HG02840 (cell line): Measurements from ENCODE around the gene POP7.

Source experiments
- ATAC-seq: cut with Tn5 transposase; IDR thresholded peaks from one replicate; pipeline ENCODE4 v1.9.1; 2021; ENCODE audit warnings: mild to moderate bottlenecking, moderate library complexity, moderate number of reproducible peaks; ENCODE audit not compliant: unreplicated experiment, low FRiP score

The POP7 gene

DNA sequence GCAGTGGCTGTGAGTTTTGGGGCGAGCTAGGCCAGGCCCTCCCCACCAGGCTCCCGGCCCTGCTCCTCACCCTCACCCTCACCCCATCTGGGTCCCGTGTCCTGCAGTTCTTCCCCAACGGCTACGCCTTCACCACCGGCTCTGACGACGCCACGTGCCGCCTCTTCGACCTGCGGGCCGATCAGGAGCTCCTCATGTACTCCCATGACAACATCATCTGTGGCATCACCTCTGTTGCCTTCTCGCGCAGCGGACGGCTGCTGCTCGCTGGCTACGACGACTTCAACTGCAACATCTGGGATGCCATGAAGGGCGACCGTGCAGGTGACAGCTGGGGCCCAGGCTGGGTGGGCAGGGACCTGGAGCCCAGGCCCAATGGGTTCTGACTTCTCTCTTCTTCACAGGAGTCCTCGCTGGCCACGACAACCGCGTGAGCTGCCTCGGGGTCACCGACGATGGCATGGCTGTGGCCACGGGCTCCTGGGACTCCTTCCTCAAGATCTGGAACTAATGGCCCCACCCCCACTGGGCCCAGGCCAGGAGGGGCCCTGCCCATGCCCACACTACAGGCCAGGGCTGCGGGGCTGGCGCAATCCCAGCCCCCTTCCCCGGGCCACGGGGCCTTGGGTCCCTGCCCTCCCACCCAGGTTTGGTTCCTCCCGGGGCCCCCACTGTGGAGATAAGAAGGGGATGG is 27.5 kb upstream of the POP7 start:
- ATAC-seq, result no peak

DNA sequence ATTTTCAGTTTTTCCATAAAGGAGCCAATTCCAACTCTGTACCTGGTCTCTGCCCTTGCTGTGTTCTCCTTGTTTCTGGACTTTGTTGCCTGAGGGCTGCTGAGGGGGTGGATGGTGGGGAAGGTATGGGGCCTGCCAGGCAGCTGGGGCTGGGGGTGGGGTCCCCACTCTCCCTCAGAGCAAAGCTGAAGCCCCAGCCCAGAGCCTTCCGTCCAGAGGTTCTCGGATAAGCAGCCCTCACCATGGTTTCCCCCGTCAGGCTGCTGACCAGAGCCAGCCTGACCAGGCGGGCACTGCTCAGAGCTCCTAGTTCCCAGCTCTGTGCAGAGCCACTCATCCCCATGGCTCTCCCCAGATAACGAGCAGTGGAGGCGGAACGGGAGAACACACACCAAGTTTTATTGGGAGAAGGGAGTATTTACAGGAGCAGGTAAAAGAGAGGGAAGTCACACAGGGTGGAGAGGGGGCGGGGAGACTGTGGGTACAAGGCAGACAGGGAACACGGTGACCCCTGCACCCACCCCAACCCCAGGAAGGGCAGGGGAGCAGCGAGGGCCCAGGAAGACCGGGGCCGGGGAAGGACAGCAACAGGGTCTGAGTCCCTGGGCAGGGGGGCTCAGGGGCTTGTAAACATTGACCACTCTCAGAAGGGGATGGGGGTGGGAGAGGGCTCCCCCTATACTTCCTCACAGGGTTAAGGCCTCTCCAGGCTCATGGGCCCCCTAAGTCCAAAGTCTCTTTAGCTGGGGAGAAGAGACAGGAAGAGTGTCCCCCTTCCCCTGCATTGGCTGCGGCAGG is 26.6 kb upstream of the POP7 start:
- ATAC-seq, result no peak

DNA sequence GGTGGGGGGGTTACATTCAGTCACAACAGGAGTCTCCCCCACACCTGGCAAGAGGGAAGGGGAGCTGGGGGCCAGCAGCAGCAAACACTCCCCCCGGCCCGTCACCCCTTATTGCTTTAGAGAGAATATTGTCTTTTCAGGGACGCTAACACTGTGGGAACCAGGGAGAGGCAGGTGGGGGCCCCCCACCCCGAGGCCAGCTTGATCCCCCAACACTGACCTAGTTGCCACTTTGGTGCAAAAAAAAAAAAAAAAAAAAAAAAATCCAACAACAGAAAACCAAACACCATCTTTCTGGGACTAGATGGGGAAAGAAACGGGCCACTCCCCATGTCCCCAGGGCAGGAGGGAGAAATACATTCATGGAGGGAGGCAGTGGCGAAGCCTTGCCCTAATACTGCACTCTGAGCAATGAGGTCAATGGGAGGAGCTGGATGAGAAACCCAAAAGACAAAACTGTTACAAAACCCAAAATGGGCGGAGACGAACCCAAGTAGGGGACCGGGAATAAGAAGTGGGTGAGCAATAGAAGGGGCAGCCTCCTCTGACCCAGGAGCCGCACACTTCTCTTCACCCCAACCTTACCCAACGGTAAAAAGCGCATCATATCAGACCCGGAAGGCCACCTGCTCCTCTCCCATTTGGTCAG is 25.9 kb upstream of the POP7 start:
- no peak for ATAC-seq

DNA sequence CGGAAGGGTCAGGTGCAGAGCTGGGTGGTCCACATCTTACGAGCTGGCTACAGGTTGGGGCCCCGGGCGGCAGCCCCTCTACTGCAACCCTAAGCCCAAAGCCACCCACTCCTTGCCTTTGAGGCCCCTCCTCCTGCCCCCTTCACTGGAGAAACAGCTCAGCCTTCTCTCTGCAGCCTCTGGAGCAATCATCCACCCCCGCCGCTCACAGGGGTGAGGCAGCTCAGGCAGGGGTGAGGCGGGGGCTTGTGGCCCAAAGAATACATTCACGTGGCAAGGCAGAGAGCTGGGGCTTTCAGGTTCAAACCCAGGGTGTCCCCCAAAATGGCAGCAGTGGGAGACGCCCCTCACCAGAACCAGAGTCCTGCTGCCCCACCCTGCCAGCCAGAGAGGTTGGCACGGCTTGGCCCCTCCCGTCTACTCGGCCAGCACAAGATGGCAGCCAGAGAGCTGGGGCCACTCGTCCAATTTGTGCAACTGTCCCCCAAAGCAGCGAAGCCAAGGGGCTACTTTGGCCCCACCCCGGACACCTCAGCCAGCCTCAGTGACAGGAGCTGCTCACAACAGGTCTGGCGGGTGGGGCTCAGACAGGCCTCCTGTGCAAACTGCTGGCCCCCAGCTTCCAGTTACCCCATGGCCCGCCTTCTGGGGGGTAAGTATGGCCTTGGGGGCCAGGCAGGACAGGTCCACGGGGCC is 25.2 kb upstream of the POP7 start:
- ATAC-seq, result no peak

DNA sequence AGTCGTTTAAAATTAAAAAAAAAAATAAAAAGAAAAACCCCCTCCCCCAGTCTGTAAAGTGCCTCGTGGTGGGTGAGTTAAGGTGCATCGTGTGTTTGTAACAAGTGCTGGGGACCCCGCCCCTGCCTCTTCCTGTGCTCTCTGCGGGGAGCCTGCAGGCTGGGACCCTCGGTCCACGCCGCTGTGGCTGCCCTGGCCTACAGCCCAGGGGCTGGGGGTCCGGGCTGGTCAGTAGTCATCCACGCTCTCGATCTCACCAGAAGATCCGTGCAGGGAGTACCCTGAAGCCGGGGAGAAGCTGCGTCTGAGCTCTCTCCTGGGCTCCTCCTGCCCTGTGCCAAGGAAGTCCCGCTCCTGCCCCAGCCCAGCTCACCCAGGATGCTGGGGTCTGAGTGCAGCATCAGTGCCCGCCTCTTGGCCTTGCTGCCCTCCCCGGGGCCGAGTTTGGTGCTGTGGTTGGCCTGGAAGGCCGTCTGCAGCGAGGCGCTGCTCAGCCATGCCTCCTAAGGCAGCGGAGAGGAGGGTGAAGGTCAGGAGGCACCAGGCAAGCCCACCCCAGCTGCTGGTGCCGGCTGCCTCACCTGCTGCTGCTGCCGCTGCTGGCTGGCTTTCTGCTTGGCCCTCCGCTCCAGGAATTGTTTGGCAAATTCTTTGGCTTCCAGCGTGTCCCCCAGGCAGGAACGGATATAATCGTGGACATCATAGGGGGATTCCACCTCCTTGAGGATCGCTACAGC is 24.3 kb upstream of the POP7 start:
- ATAC-seq, result no peak

GRCh38 chr7:100682228-100682741 is 23.6 kb upstream of the POP7 start:
- no peak for ATAC-seq

GRCh38 chr7:100682991-100683658 is 22.8 kb upstream of the POP7 start:
- no peak for ATAC-seq

DNA sequence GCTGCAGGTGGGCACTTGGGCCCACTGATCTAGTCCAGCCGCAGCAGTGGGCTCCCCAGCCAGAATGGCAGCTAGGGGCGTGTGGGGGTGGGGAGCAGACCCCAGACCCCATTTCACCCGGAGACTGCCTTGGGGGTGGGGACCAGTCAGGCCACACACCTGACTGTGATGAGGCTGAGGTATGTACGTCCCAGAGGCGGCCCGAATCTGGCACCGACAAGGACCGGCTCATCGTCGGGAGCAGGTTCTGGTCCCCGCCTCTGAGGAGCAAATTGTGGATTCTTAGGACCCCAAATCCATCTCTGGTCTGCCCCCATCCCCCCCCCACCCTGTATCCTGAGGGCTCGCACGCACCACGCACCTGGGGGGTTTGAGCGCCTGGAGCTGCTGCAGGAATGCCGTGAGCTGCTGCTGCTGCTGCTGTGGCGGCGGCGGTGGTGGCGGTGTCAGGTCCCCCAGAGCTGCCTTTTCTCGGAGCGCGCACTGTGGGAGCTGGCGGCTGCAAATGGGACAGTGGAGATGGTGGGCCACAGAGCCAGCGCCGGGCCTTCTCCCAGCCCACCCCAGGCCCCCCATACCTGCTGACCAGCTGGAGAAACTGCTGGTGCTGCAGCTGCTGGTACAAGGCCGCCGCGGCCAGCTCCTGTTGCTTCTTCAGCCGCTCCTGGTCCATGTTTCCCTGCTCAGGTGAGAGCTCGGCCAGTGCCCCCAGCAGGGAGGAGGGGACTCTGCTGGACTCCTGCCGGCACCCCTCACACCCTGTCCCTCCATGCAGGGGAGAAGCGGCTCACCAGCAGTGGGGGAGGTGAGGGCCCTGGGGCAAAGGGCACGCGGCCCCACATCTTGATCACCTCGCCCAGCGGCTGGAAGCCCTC is 22.0 kb upstream of the POP7 start:
- ATAC-seq, result no peak

DNA sequence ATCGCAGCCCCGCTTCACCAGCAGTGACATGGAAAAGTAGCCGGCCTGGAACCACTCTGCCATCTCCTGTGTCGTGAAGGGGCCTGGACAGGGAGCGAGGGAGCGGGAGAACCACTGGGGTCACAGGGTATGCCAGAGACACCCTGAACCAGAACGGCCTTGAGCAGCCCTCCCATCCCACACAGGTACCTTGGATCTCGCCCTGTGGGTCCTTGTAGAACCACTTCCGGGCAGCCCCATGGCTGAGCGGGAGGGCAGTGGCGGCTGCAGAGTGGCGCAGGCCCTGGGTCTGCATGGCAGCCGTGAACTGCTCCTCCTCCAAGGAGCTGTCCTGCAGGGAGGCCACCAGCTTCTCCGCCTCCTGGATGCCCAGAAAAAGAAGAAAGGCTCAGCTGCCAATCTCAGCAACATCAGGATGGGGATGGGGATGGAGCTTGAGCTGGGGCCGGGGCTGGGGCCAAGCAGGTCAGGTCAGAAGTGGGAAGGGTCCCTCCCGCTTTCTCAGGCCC is 21.3 kb upstream of the POP7 start:
- no peak for ATAC-seq

DNA sequence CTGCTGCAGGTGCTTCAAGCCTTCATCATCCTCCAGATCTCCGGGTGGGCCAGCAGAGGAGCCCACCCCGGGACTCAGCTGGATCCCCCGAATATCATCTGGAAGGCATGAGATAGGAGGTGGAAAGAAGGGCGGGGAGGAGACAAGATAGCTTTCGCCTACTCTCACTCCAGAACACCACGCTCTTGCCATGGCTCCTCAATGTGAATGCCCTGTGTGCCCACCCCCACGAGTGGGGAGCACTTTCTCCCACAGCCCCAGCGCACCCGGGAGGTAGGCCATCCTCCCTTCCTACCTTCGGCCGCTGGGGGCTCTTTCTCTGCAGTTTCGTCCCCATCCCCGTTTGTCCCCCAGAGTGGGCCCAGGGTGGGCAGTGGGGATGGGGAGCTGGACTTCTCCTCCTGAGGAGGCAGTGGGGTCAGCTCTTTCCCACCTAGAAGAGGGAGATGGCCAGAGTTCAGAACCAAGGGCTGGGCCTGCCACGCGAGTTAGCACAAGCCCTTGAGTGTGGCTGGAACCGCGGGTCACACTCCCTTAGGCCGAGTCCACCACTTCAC is 20.8 kb upstream of the POP7 start:
- no peak for ATAC-seq

DNA sequence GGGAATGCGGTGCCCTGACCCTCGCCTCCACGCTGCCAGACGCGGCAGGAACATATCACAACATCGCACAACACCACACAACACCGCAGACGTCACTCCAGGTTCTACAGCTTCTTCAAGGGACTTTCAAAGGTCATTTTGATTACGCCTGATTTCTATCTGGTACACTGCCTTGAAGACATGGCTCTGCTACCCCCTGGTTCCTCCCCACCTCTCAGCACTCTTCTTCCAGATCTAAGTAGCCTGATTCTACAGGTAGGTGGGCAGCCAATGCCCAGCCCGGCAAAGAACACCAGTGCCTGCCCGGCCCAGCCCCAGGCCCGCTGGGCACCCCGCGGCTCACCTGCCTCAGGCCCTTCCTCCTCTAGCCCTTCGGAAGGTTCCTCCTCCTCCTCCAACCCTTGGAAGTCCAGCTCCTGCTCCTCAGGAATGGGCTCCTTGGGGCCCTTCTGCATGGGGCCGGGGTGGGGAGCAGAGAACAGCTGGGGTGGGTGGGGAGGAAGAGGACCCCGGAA is 20.2 kb upstream of the POP7 start:
- no peak for ATAC-seq

DNA sequence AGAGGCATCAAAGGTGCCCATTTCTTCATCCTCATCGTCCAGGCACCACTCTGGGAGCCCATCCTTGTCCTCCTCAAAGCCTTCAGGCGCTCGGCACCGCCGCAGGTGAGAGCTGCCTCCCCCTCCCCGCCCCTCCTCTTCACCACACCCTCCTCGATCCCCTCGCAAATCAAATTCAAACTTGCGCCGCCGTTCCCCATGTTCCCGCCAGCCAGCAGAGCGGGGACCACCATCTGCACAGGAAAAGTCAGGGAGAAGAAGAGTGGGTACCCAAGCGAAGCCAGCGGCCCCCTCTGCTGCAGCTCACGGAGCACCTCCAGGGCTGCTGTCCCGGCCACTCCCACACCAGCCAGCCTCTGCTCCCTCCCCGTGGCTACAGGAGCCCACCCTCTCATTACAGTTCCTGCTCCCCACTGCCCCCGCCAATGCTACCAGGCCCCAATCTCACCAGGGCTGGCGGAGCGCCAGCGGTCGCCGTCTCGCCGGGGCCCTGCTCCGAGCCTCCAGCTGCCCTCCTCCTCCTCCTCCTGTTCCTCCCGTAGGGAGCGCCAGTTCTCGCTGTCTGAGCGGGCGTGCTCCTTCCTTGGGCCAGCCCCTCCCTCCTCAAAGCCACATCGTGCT is 19.6 kb upstream of the POP7 start:
- no peak for ATAC-seq

- ATAC-seq, result no peak
These were observed 19.1 kb upstream of the POP7 start for GRCh38 chr7:100686822-100687211.

- ATAC-seq, result no peak
These were observed 18.7 kb upstream of the POP7 start for GRCh38 chr7:100687261-100687660.

DNA sequence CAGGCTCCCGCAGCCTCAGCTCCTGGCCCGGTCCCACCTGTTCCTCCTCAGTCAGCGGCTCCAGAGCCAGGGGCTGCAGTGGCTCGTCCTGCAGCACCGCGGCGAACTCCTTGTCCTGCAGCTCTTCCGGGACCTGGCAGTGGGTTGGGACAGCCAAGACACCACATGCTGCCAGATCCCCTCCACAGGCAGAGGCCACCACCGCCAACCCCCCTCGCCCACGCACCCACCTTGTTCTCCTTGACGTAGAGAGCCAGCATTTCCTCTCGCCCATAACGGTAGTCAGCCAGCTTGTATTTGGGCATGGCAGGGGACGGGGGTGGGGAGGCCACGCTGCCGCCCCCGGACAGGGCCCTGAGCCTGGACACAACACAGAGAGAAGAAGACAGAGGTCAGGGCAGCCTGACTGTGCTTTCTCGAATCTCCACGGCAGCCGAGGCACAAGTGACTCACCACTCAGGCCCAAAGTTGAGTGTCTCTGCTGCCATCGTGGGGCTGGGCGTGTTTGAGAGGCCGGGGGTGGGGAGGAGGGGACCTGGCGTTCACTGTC is 18.1 kb upstream of the POP7 start:
- ATAC-seq, result no peak

DNA sequence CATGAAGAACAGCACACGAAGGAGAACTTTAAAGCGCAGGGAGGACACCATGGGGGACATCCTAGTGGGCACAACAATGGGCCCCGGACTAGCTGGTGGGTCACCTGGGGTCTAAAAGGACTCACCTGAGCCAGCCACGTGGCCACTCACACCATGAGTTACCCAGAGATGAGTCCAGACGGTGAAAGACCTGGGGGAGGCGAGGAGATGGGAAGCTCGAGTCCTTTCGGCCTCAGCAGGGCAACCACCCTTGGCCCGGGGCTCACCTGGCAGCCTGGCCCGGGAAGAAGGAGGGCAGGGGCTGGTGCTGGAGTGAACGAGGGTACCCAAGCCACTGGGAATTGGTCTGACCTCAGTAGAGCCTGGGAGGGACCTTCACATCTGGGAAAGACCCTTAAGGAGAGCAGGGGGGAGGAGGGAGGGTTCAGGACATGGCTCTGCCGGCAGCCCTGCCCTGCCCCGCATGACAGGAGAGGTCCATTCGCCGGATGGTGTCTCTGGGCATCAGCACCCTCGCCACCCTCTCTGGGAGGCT is 17.5 kb upstream of the POP7 start:
- ATAC-seq, result no peak
